Smooth muscle cell of bladder (primary cell): ENCODE data around the gene SYNGR1. TPM values are rescaled to one million over a fixed set of nuclear protein-coding genes. Genes with fewer than 3 reads are reported as not detected.

Experiments
- total RNA-seq: library from RNA; depleted of rRNA; stranded (reverse); fragments of >200 nt; gene quantifications from 2 replicates; pipeline ENCODE4 v1.2.3, GENCODE V29; 2014

Gene SYNGR1
- total RNA-seq, result 19.5 TPM in 2 replicates

GRCh38 chr22:39349967-39350726 lies at the start of gene SYNGR1:
SYNGR1 (plus strand) TSS chr22:39349991; CDS start chr22:39350011, 20 bp downstream.

GRCh38 chr22:39319284-39320022 lies 30.3 kb upstream of the SYNGR1 start, which contains the start of gene RPL3:
RPL3 (minus strand) TSS chr22:39319623; CDS start chr22:39319597, 26 bp downstream.

Other genes starting within 250 kb of the SYNGR1 start
- gene CBX7, start 197.3 kb upstream of the SYNGR1 start, total RNA-seq, result 3.4 and 6.6 TPM in 2 replicates
- gene PDGFB, start 105.0 kb upstream of the SYNGR1 start, total RNA-seq, result 0.09 and 0.14 TPM in 2 replicates
- gene RPL3, start 30.4 kb upstream of the SYNGR1 start, total RNA-seq, result 3,502 and 3,526 TPM in 2 replicates
- 9.0 and 9.7 TPM in 2 replicates for gene TAB1, start 49.8 kb downstream of the SYNGR1 start, total RNA-seq
- under 0.01 and 0.09 TPM in 2 replicates for gene MGAT3, start 107.0 kb downstream of the SYNGR1 start, total RNA-seq
- gene MIEF1, start 152.3 kb downstream of the SYNGR1 start, total RNA-seq, result 12.7 and 14.7 TPM in 2 replicates
- gene ATF4, start 170.6 kb downstream of the SYNGR1 start, total RNA-seq, result 264 and 438 TPM in 2 replicates
- gene RPS19BP1, start 182.8 kb downstream of the SYNGR1 start, total RNA-seq, result 33.9 and 36.4 TPM in 2 replicates
- gene CACNA1I, start 220.8 kb downstream of the SYNGR1 start, total RNA-seq, result under 0.01 TPM in 2 replicates